ENCODE results near the gene PCDHA6. TPM values are rescaled to one million over a fixed set of nuclear protein-coding genes. Genes with fewer than 3 reads are reported as not detected.
A peak's percentile ranks its signal among the peaks of the same experiment; 100 is the strongest.
"Not testable (repeated sequence)": the region's sequence is repeated elsewhere in the genome, so short reads cannot be mapped to it uniquely, and the experiment has no call there.

PCDHA6 gene
- total RNA-seq, 4 donors from 2014 or later, result 0.29 to 2.4 (median 1.3) TPM

DNA sequence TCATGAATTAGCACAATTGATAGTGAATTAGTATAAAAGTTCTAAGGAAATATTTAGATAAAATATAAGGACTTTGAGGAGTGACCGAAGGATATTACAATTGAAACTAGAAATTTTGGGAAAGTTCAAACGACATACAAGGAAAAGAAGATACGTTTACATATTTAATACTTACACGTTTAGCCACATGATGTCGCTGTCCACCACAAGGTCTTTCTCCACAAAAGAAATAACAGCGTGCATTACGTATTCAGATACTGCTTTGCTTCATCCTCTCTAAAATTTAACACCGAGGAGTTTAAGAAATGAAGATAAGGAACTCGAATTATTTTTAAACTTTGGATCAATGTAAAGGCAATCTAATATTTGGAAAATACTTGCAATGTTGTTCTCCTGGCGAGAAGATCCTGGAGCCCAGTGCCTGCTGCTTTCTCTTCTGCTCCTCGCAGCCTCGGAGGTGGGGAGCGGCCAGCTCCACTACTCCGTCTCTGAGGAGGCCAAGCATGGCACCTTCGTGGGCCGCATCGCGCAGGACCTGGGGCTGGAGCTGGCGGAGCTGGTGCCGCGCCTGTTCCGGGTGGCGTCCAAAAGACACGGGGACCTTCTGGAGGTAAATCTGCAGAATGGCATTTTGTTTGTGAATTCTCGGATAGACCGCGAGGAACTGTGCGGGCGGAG, 26.8 kb upstream of the PCDHA6 start, which contains the start of gene PCDHA3:
Gene PCDHA3 (plus strand): TSS at position 242 of the 678 bp plus-strand sequence.
- Histone ChIP-seq H3K27ac (peak within 1 kb of the TSS in 1 of 2 donors; percentile 59), H3K9me3 (peaks cover 0 to 7% of the 10 kb centered on the region in 2 donors), H3K36me3 (no peaks in the 10 kb centered on the region), H3K4me3 (peak within 1 kb of the TSS; percentile 2 to 29), H3K27me3 (no peaks in the 10 kb centered on the region), H3K4me1 (no peaks in the 10 kb centered on the region)
- no peak for TF ChIP-seq POLR2A (IDR thresholded peaks at IDR 0.05)
- TF ChIP-seq, protein P1, sequence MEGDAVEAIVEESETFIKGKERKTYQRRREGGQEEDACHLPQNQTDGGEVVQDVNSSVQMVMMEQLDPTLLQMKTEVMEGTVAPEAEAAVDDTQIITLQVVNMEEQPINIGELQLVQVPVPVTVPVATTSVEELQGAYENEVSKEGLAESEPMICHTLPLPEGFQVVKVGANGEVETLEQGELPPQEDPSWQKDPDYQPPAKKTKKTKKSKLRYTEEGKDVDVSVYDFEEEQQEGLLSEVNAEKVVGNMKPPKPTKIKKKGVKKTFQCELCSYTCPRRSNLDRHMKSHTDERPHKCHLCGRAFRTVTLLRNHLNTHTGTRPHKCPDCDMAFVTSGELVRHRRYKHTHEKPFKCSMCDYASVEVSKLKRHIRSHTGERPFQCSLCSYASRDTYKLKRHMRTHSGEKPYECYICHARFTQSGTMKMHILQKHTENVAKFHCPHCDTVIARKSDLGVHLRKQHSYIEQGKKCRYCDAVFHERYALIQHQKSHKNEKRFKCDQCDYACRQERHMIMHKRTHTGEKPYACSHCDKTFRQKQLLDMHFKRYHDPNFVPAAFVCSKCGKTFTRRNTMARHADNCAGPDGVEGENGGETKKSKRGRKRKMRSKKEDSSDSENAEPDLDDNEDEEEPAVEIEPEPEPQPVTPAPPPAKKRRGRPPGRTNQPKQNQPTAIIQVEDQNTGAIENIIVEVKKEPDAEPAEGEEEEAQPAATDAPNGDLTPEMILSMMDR (IDR thresholded peaks at IDR 0.05), result peak in 2 of 4 experiments; percentile 27 to 32
- intact Hi-C loops (cut with DNase I; ENCODE audit: low total_unique reads), result no loop called here
- no peak for DNase-seq

DNA sequence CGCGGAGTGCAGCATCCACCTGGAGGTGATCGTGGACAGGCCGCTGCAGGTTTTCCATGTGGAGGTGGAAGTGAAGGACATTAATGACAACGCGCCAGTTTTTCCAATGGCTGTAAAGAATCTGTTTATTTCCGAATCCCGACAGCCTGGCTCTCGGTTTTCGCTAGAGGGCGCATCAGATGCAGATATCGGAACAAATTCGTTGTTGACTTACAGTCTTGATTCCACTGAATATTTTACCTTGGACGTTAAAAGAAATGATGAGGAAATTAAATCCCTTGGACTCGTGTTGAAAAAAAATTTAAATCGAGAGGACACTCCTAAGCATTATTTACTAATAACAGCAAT, 26.3 kb upstream of the PCDHA6 start:
- H3K4me1 ChIP-seq, result no peaks in the 10 kb centered on the region
- intact Hi-C loops (cut with DNase I; ENCODE audit: low total_unique reads), result no loop called here
- no peaks in the 10 kb centered on the region for H3K36me3 ChIP-seq
- peaks cover 0 to 4% of the 10 kb centered on the region in 2 donors for H3K9me3 ChIP-seq
- DNase-seq, result no peak
- TF ChIP-seq, protein P1 (IDR thresholded peaks at IDR 0.05), result peak in 2 of 4 experiments; percentile 8 to 27
- no peak for TF ChIP-seq POLR2A (IDR thresholded peaks at IDR 0.05)
- H3K27ac ChIP-seq, result peak overlapping the region in 1 of 2 donors; percentile 59
- peak overlapping the region; percentile 2 to 29 for H3K4me3 ChIP-seq
- no peaks in the 10 kb centered on the region for H3K27me3 ChIP-seq

DNA sequence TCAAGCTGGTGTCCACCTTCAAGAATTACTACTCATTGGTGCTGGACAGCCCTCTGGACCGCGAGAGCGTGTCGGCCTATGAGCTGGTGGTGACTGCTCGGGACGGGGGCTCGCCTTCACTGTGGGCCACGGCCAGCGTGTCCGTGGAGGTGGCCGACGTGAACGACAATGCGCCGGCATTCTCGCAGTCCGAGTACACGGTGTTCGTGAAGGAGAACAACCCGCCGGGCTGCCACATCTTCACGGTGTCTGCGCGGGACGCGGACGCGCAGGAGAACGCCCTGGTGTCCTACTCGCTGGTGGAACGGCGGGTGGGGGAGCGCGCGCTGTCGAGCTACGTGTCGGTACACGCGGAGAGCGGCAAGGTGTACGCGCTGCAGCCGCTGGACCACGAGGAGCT, 25.4 kb upstream of the PCDHA6 start:
- H3K4me1 ChIP-seq; H3K36me3 ChIP-seq; H3K27me3 ChIP-seq; H3K9me3 ChIP-seq; H3K27ac ChIP-seq; H3K4me3 ChIP-seq; intact Hi-C loops (cut with DNase I; ENCODE audit: low total_unique reads); DNase-seq: not testable (repeated sequence)

DNA sequence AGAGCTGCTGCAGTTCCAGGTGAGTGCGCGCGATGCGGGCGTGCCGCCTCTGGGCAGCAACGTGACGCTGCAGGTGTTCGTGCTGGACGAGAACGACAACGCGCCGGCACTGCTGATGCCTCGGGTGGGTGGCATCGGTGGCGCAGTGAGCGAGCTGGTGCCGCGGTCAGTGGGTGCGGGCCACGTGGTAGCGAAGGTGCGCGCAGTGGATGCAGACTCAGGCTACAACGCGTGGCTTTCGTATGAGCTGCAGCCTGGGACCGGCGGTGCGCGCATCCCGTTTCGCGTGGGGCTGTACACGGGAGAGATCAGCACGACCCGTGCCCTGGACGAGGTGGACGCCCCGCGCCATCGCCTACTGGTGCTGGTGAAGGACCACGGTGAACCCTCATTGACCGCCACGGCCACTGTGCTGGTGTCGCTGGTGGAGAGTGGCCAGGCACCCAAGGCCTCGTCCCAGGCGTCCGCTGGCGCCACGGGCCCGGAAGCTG, 24.9 kb upstream of the PCDHA6 start:
- Histone ChIP-seq H3K4me1 (no peaks in the 10 kb centered on the region), H3K36me3 (no peaks in the 10 kb centered on the region), H3K4me3 (no peak overlapping the region), H3K27ac (no peak overlapping the region), H3K27me3 (no peaks in the 10 kb centered on the region), H3K9me3 (no peaks in the 10 kb centered on the region)
- TF ChIP-seq, protein P1 (IDR thresholded peaks at IDR 0.05), result no peak
- no peak for TF ChIP-seq POLR2A (IDR thresholded peaks at IDR 0.05)
- intact Hi-C loops (cut with DNase I; ENCODE audit: low total_unique reads), result no loop called here
- no peak for DNase-seq

DNA sequence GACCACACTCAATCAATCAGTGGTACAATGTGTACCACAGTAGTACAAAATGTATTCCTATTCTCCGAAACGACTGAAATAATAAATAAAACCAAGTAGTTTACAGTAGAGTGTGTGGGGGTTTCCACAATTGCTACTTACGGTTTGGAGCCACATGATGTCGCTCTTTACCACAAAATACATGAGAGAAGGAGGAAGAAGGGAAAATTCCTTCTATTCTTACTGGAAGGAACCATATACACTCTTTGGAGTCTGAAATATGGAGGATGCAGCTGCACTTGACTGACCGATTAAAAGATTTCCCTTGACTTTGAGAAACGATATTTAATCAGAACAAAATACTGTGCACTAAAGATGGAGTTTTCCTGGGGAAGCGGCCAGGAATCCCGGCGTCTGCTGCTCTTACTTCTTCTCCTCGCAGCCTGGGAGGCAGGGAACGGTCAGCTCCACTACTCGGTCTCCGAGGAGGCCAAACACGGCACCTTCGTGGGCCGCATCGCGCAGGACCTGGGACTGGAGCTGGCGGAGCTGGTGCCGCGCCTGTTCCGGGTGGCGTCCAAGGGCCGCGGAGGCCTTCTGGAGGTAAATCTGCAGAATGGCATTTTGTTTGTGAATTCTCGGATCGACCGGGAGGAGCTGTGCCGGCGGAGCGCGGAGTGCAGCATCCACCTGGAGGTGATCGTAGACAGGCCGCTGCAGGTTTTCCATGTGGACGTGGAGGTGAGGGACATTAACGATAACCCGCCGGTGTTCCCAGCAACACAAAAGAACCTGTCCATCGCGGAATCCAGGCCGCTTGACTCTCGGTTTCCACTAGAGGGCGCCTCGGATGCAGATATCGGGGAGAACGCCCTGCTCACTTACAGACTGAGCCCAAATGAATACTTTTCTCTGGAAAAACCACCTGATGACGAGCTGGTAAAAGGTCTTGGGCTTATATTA, 20.7 kb upstream of the PCDHA6 start, which contains the start of gene PCDHA4:
Gene PCDHA4 (plus strand): TSS at position 235 of the 942 bp plus-strand sequence.
- intact Hi-C loops (cut with DNase I; ENCODE audit: low total_unique reads), result no loop called here
- peak within 1 kb of the TSS; percentile 33 to 44 for H3K27ac ChIP-seq
- H3K4me1 ChIP-seq, result no peaks in the 10 kb centered on the region

DNA sequence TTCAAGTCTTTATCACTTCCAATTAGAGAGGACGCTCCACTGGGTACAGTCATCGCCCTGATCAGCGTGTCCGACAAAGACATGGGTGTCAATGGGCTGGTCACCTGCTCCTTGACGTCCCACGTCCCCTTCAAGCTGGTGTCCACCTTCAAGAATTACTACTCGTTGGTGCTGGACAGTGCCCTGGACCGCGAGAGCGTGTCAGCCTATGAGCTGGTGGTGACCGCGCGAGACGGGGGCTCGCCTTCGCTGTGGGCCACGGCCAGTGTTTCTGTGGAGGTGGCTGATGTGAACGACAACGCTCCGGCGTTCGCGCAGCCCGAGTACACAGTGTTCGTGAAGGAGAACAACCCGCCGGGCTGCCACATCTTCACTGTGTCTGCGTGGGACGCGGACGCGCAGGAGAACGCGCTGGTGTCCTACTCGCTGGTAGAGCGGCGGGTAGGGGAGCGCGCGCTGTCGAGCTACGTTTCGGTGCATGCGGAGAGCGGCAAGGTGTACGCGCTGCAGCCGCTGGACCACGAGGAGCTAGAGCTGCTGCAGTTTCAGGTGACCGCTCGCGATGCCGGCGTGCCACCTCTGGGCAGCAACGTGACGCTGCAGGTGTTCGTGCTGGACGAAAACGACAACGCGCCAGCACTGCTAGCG, 19.4 kb upstream of the PCDHA6 start:
- H3K4me1 ChIP-seq; H3K4me3 ChIP-seq; intact Hi-C loops (cut with DNase I; ENCODE audit: low total_unique reads); H3K36me3 ChIP-seq; H3K27me3 ChIP-seq; H3K27ac ChIP-seq; H3K9me3 ChIP-seq; DNase-seq: not testable (repeated sequence)

More for the DNA sequence above, 20.7 kb upstream of the PCDHA6 start, which contains the start of gene PCDHA4:
- Histone ChIP-seq H3K4me3 (peak within 1 kb of the TSS; percentile 13 to 19), H3K9me3 (no peaks in the 10 kb centered on the region), H3K27me3 (no peaks in the 10 kb centered on the region), H3K36me3 (no peaks in the 10 kb centered on the region)
- TF ChIP-seq, protein P1 (IDR thresholded peaks at IDR 0.05), result peak; percentile 15 to 43 (median 28)
- TF ChIP-seq POLR2A (IDR thresholded peaks at IDR 0.05), result no peak
- peak; percentile 32 to 45 for DNase-seq
